Measurements from ENCODE around the gene SLC25A33.
"Not testable (repeated sequence)": the region's sequence is repeated elsewhere in the genome, so short reads cannot be mapped to it uniquely, and the experiment has no call there.

SLC25A33 gene

GRCh38 chr1:9539165-9539828 lies at the start of gene SLC25A33:
TSS of gene SLC25A33 (plus strand) at chr1:9539465. CDS start at chr1:9539692, 227 bp downstream.
- peak; percentile 89 to 96 (median 93) for DNase-seq

GRCh38 chr1:9490605-9491339 lies 48.5 kb upstream of the SLC25A33 start:
- DNase-seq: peak; percentile 69 to 81 (median 80)

- no peak for DNase-seq
Observed at GRCh38 chr1:9493326-9493725, 45.9 kb upstream of the SLC25A33 start.

GRCh38 chr1:9494936-9495758 lies 44.1 kb upstream of the SLC25A33 start:
- DNase-seq: peak; percentile 29 to 64 (median 40)

GRCh38 chr1:9495854-9496374 lies 43.4 kb upstream of the SLC25A33 start:
- no peak for DNase-seq

- DNase-seq: no peak
Observed at GRCh38 chr1:9500756-9501754, 38.2 kb upstream of the SLC25A33 start.

- DNase-seq: no peak
Observed at GRCh38 chr1:9503001-9503675, 36.1 kb upstream of the SLC25A33 start.

GRCh38 chr1:9505143-9505542 lies 34.1 kb upstream of the SLC25A33 start:
- DNase-seq: no peak

GRCh38 chr1:9506901-9507300 lies 32.4 kb upstream of the SLC25A33 start:
- no peak for DNase-seq

- DNase-seq: no peak
Observed at GRCh38 chr1:9510130-9510529, 29.1 kb upstream of the SLC25A33 start.

GRCh38 chr1:9515550-9515949 lies 23.7 kb upstream of the SLC25A33 start:
- DNase-seq: not testable (repeated sequence)

GRCh38 chr1:9518454-9518998 lies 20.7 kb upstream of the SLC25A33 start:
- DNase-seq: no peak

- no peak for DNase-seq
Observed at GRCh38 chr1:9520411-9520810, 18.9 kb upstream of the SLC25A33 start.

- no peak for DNase-seq
Observed at GRCh38 chr1:9529190-9529589, 10.1 kb upstream of the SLC25A33 start.

GRCh38 chr1:9530320-9530719 lies 8.9 kb upstream of the SLC25A33 start:
- no peak for DNase-seq

- DNase-seq: no peak
Observed at GRCh38 chr1:9534953-9535352, 4.3 kb upstream of the SLC25A33 start.

- DNase-seq: no peak
Observed at GRCh38 chr1:9536301-9536700, 3.0 kb upstream of the SLC25A33 start.

- DNase-seq: no peak
Observed at GRCh38 chr1:9537863-9538668, 1.2 kb upstream of the SLC25A33 start.

GRCh38 chr1:9538669-9539164 lies 548 bp upstream of the SLC25A33 start:
- DNase-seq: peak in 1 of 4 experiments; percentile 2

All from activated naive CD4-positive, alpha-beta T cell (primary cell).